ENCODE results near the gene FAM177B.

FAM177B gene

GRCh38 chr1:222769181-222769580, 32.2 kb downstream of the FAM177B start:
- Histone ChIP-seq H3K36me3 (ENCODE audit: insufficient read depth, low read length) (no peaks in the 10 kb centered on the region), H3K9ac (ENCODE audit: insufficient read length) (no peak overlapping the region), H3K9me3 (ENCODE audit: low read depth, low read length) (peaks cover 7% of the 10 kb centered on the region; the same call in 1 of the 2 replicates), H3K4me3 (no peak overlapping the region), H3K27ac (no peak overlapping the region)
- TF ChIP-seq EZH2 (IDR thresholded peaks at IDR 0.05) (no peak), POLR2AphosphoS5 (IDR thresholded peaks at IDR 0.05; ENCODE audit: borderline replicate concordance, low read depth, low read length) (no peak), FOXP2 (optimal IDR thresholded peaks at IDR 0.05; ENCODE audit: control extremely low read depth, extremely low read length, insufficient read depth) (no peak)
- DNase-seq (ENCODE audit: low read depth, low spot score), result no peak

- H3K4me3 ChIP-seq, result no peak overlapping the region
- TF ChIP-seq EZH2 (IDR thresholded peaks at IDR 0.05), result no peak
- no peak for TF ChIP-seq POLR2AphosphoS5 (IDR thresholded peaks at IDR 0.05; ENCODE audit: borderline replicate concordance, low read depth, low read length)
- no peak for TF ChIP-seq FOXP2 (optimal IDR thresholded peaks at IDR 0.05; ENCODE audit: control extremely low read depth, extremely low read length, insufficient read depth)
- peaks cover 7% of the 10 kb centered on the region; the same call in 1 of the 2 replicates for H3K9me3 ChIP-seq (ENCODE audit: low read depth, low read length)
- H3K27ac ChIP-seq, result no peak overlapping the region
- no peak for DNase-seq (ENCODE audit: low read depth, low spot score)
- H3K9ac ChIP-seq (ENCODE audit: insufficient read length), result no peak overlapping the region
- H3K36me3 ChIP-seq (ENCODE audit: insufficient read depth, low read length), result no peaks in the 10 kb centered on the region
Measured at GRCh38 chr1:222769971-222770620, 33.1 kb downstream of the FAM177B start.

DNA sequence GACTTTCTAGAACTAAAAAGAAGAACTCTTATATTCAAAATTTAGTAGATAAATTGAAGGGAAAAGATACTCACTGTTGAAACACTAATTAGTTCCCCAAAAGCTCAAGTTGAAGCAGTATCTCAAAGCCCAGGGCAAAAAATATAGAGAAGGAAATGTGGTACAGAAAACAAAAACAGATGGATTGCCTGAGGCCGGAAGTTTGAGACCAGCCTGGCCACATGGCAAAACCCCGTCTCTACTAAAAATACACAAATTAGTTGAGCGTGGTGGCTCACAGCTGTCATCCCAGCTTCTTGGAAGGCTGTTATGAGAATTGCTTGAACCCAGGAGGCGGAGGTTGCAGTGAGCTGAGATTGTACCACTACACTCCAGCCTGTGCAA, 36.0 kb downstream of the FAM177B start:
- peak overlapping the region; percentile 65 for H3K4me3 ChIP-seq
- DNase-seq (ENCODE audit: low read depth, low spot score), result no peak
- no peak overlapping the region for H3K9ac ChIP-seq (ENCODE audit: insufficient read length)
- H3K9me3 ChIP-seq (ENCODE audit: low read depth, low read length), result peaks cover 7% of the 10 kb centered on the region; the same call in 1 of the 2 replicates
- no peak for TF ChIP-seq FOXP2 (optimal IDR thresholded peaks at IDR 0.05; ENCODE audit: control extremely low read depth, extremely low read length, insufficient read depth)
- H3K36me3 ChIP-seq (ENCODE audit: insufficient read depth, low read length), result no peaks in the 10 kb centered on the region
- peak overlapping the region; percentile 85 for H3K27ac ChIP-seq

GRCh38 chr1:222777463-222777862, 40.5 kb downstream of the FAM177B start:
- Histone ChIP-seq H3K4me3 (no peak overlapping the region), H3K36me3 (ENCODE audit: insufficient read depth, low read length) (no peaks in the 10 kb centered on the region), H3K27ac (no peak overlapping the region), H3K9ac (ENCODE audit: insufficient read length) (no peak overlapping the region), H3K9me3 (ENCODE audit: low read depth, low read length) (no peaks in the 10 kb centered on the region)
- TF ChIP-seq POLR2AphosphoS5 (IDR thresholded peaks at IDR 0.05; ENCODE audit: borderline replicate concordance, low read depth, low read length) (no peak), FOXP2 (optimal IDR thresholded peaks at IDR 0.05; ENCODE audit: control extremely low read depth, extremely low read length, insufficient read depth) (no peak), EZH2 (IDR thresholded peaks at IDR 0.05) (no peak)
- no peak for DNase-seq (ENCODE audit: low read depth, low spot score)

GRCh38 chr1:222777977-222778376, 41.0 kb downstream of the FAM177B start:
- Histone ChIP-seq H3K36me3 (ENCODE audit: insufficient read depth, low read length) (no peaks in the 10 kb centered on the region), H3K4me3 (no peak overlapping the region), H3K9ac (ENCODE audit: insufficient read length) (no peak overlapping the region), H3K27ac (no peak overlapping the region), H3K9me3 (ENCODE audit: low read depth, low read length) (no peaks in the 10 kb centered on the region)
- TF ChIP-seq FOXP2 (optimal IDR thresholded peaks at IDR 0.05; ENCODE audit: control extremely low read depth, extremely low read length, insufficient read depth) (no peak), EZH2 (IDR thresholded peaks at IDR 0.05) (no peak), POLR2AphosphoS5 (IDR thresholded peaks at IDR 0.05; ENCODE audit: borderline replicate concordance, low read depth, low read length) (no peak)
- no peak for DNase-seq (ENCODE audit: low read depth, low spot score)

GRCh38 chr1:222781251-222781650, 44.2 kb downstream of the FAM177B start:
- no peak for DNase-seq (ENCODE audit: low read depth, low spot score)
- TF ChIP-seq EZH2 (IDR thresholded peaks at IDR 0.05) (no peak), FOXP2 (optimal IDR thresholded peaks at IDR 0.05; ENCODE audit: control extremely low read depth, extremely low read length, insufficient read depth) (no peak)
- H3K9ac ChIP-seq (ENCODE audit: insufficient read length), result no peak overlapping the region
- no peak overlapping the region for H3K4me3 ChIP-seq
- no peaks in the 10 kb centered on the region for H3K36me3 ChIP-seq (ENCODE audit: insufficient read depth, low read length)
- no peaks in the 10 kb centered on the region for H3K9me3 ChIP-seq (ENCODE audit: low read depth, low read length)
- H3K27ac ChIP-seq, result no peak overlapping the region

DNA sequence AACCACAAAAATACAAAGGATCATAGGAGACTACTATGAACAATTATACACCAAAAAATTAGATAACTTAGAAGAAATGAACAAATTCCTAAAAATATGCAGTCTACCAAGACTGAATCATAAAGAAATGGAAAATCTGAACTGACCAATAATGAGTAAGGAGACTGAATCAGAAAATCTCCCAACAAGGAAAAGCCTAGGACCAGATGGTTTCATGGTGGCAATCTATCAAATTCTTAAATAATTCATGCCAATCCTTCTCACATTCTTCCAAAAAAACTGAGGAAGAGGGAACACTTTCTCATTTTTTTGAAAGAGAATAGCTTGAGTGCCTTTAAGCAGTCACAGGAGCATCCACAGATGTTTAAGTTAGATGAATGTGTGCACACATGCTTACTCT, 46.0 kb downstream of the FAM177B start:
- TF ChIP-seq FOXP2 (optimal IDR thresholded peaks at IDR 0.05; ENCODE audit: control extremely low read depth, extremely low read length, insufficient read depth), result no peak
- no peak for TF ChIP-seq POLR2AphosphoS5 (IDR thresholded peaks at IDR 0.05; ENCODE audit: borderline replicate concordance, low read depth, low read length)
- H3K27ac ChIP-seq, result no peak overlapping the region
- H3K9me3 ChIP-seq (ENCODE audit: low read depth, low read length), result no peaks in the 10 kb centered on the region
- H3K4me3 ChIP-seq, result no peak overlapping the region
- no peak for DNase-seq (ENCODE audit: low read depth, low spot score)
- no peak overlapping the region for H3K9ac ChIP-seq (ENCODE audit: insufficient read length)
- no peaks in the 10 kb centered on the region for H3K36me3 ChIP-seq (ENCODE audit: insufficient read depth, low read length)

DNA sequence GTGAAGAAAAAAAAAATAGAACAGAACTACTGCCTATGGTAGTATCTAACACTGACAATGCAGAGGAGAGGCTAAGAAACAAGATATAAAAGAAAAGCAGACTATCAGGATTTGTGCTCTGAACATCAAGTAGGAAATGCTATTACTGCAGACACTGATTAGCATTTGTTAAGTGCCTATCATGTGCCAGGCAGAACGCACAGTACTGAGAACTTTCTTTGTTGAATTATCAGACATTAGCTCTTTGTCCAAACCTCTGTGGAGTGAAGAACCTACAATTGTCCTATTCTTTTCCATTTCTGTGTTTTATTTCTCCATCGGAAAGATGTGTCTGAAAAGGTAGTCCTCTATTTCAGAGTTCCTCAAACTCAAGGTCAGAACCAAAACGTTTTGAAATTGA, 47.4 kb downstream of the FAM177B start:
- DNase-seq (ENCODE audit: low read depth, low spot score), result no peak
- Histone ChIP-seq H3K9me3 (ENCODE audit: low read depth, low read length) (no peaks in the 10 kb centered on the region), H3K36me3 (ENCODE audit: insufficient read depth, low read length) (no peaks in the 10 kb centered on the region), H3K27ac (no peak overlapping the region), H3K4me3 (no peak overlapping the region), H3K9ac (ENCODE audit: insufficient read length) (no peak overlapping the region)
- TF ChIP-seq POLR2AphosphoS5 (IDR thresholded peaks at IDR 0.05; ENCODE audit: borderline replicate concordance, low read depth, low read length), result no peak
- TF ChIP-seq EZH2 (IDR thresholded peaks at IDR 0.05), result no peak

DNA sequence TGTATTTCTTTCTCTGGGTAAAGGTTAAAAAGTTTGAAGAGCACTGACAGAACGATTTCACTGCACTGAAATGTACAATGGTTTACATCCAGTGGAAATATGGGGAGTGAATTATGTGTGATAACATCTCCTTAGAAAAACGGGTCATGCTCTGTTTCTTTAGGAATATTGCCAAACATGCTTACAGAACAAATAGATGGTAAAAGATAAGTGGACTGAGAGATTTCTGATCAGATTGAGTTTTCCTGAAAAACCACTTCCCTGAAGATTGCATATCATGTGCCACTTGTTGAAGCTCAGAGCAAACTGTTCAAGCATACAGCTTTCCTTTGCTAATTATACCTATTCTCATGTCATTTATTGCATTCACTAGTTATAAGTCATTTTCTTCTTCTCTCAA, 47.9 kb downstream of the FAM177B start:
- no peak for DNase-seq (ENCODE audit: low read depth, low spot score)
- no peak overlapping the region for H3K9ac ChIP-seq (ENCODE audit: insufficient read length)
- H3K36me3 ChIP-seq (ENCODE audit: insufficient read depth, low read length), result no peaks in the 10 kb centered on the region
- H3K9me3 ChIP-seq (ENCODE audit: low read depth, low read length), result no peaks in the 10 kb centered on the region
- no peak overlapping the region for H3K27ac ChIP-seq
- TF ChIP-seq POLR2AphosphoS5 (IDR thresholded peaks at IDR 0.05; ENCODE audit: borderline replicate concordance, low read depth, low read length) (no peak), EZH2 (IDR thresholded peaks at IDR 0.05) (no peak), FOXP2 (optimal IDR thresholded peaks at IDR 0.05; ENCODE audit: control extremely low read depth, extremely low read length, insufficient read depth) (no peak)
- H3K4me3 ChIP-seq, result no peak overlapping the region
